HG02938 (cell line): ENCODE measurements around the gene VCAN.

Experiments used
- ATAC-seq: cut with Tn5 transposase; IDR thresholded peaks from one replicate; pipeline ENCODE4 v1.9.1; 2021; ENCODE audit warnings: mild to moderate bottlenecking, moderate library complexity; ENCODE audit not compliant: unreplicated experiment

The VCAN gene

GRCh38 chr5:83562791-83563557, 91.4 kb downstream of the VCAN start:
- no peak for ATAC-seq

GRCh38 chr5:83563631-83564030, 92.1 kb downstream of the VCAN start:
- ATAC-seq = no peak

GRCh38 chr5:83564069-83564749, 92.7 kb downstream of the VCAN start:
- no peak for ATAC-seq

- ATAC-seq = no peak
These were observed 96.2 kb downstream of the VCAN start for GRCh38 chr5:83567741-83568140.

- no peak for ATAC-seq
These were observed 96.6 kb downstream of the VCAN start for GRCh38 chr5:83568186-83568585.

- no peak for ATAC-seq
These were observed 99.4 kb downstream of the VCAN start for GRCh38 chr5:83570916-83571315.

- ATAC-seq = no peak
These were observed 100.7 kb downstream of the VCAN start for GRCh38 chr5:83572271-83572670.

- ATAC-seq = no peak
These were observed 104.8 kb downstream of the VCAN start for GRCh38 chr5:83576341-83576740.

- no peak for ATAC-seq
These were observed 105.6 kb downstream of the VCAN start for GRCh38 chr5:83577036-83577636.

- ATAC-seq = no peak
These were observed 112.3 kb downstream of the VCAN start for GRCh38 chr5:83583859-83584258.

- ATAC-seq = no peak
These were observed 115.6 kb downstream of the VCAN start for GRCh38 chr5:83586874-83587776.

GRCh38 chr5:83589786-83590185, 118.2 kb downstream of the VCAN start:
- ATAC-seq = no peak

- ATAC-seq = no peak
These were observed 119.4 kb downstream of the VCAN start for GRCh38 chr5:83590966-83591365.

- ATAC-seq = no peak
These were observed 123.7 kb downstream of the VCAN start for GRCh38 chr5:83595217-83595616.

GRCh38 chr5:83608122-83608521, 136.6 kb downstream of the VCAN start:
- no peak for ATAC-seq

GRCh38 chr5:83614841-83615240, 143.3 kb downstream of the VCAN start:
- no peak for ATAC-seq

GRCh38 chr5:83628360-83628759, 156.8 kb downstream of the VCAN start:
- no peak for ATAC-seq
